ENCODE measurements around the gene MYO1E.

Gene MYO1E

GRCh38 chr15:59334076-59334415 lies 38.6 kb downstream of the MYO1E start:
- no peak for TF ChIP-seq CTCF (IDR thresholded peaks at IDR 0.05)
- no peaks in the 10 kb centered on the region for H3K79me2 ChIP-seq
- no peaks in the 10 kb centered on the region for H3K36me3 ChIP-seq (ENCODE audit: control insufficient read depth, insufficient read depth, low read length)

GRCh38 chr15:59333401-59334075 lies 39.1 kb downstream of the MYO1E start:
- Histone ChIP-seq H2AFZ (no peak overlapping the region), H3K4me1 (no peaks in the 10 kb centered on the region), H3K27me3 (ENCODE audit: control insufficient read depth, insufficient read depth, low read length) (no peaks in the 10 kb centered on the region), H3K4me2 (ENCODE audit: low read length) (no peak overlapping the region), H3K79me2 (no peaks in the 10 kb centered on the region), H3K27ac (no peak overlapping the region), H3K9ac (no peak overlapping the region), H3K36me3 (ENCODE audit: control insufficient read depth, insufficient read depth, low read length) (no peaks in the 10 kb centered on the region), H3K9me3 (ENCODE audit: control insufficient read depth, low read length) (no peaks in the 10 kb centered on the region), H3K4me3 (ENCODE audit: low read depth, low read length) (no peak overlapping the region)
- no peak for TF ChIP-seq CTCF (IDR thresholded peaks at IDR 0.05)

More at GRCh38 chr15:59334076-59334415, 38.6 kb downstream of the MYO1E start:
- no peaks in the 10 kb centered on the region for H3K9me3 ChIP-seq (ENCODE audit: control insufficient read depth, low read length)
- no peak overlapping the region for H3K27ac ChIP-seq
- H3K4me3 ChIP-seq (ENCODE audit: low read depth, low read length), result no peak overlapping the region
- no peak overlapping the region for H3K4me2 ChIP-seq (ENCODE audit: low read length)
- no peaks in the 10 kb centered on the region for H3K4me1 ChIP-seq
- no peak overlapping the region for H2AFZ ChIP-seq
- H3K27me3 ChIP-seq (ENCODE audit: control insufficient read depth, insufficient read depth, low read length), result no peaks in the 10 kb centered on the region
- no peak overlapping the region for H3K9ac ChIP-seq

GRCh38 chr15:59332009-59332408 lies 40.7 kb downstream of the MYO1E start:
- Histone ChIP-seq H3K9me3 (ENCODE audit: control insufficient read depth, low read length) (no peaks in the 10 kb centered on the region), H3K4me1 (no peaks in the 10 kb centered on the region), H3K27me3 (ENCODE audit: control insufficient read depth, insufficient read depth, low read length) (no peaks in the 10 kb centered on the region), H3K27ac (no peak overlapping the region), H3K9ac (no peak overlapping the region), H2AFZ (no peak overlapping the region), H3K36me3 (ENCODE audit: control insufficient read depth, insufficient read depth, low read length) (no peaks in the 10 kb centered on the region), H3K4me2 (ENCODE audit: low read length) (no peak overlapping the region), H3K4me3 (ENCODE audit: low read depth, low read length) (no peak overlapping the region), H3K79me2 (no peaks in the 10 kb centered on the region)
- TF ChIP-seq CTCF (IDR thresholded peaks at IDR 0.05), result no peak

GRCh38 chr15:59330649-59331048 lies 42.0 kb downstream of the MYO1E start:
- no peak overlapping the region for H2AFZ ChIP-seq
- no peaks in the 10 kb centered on the region for H3K36me3 ChIP-seq (ENCODE audit: control insufficient read depth, insufficient read depth, low read length)
- no peak for TF ChIP-seq CTCF (IDR thresholded peaks at IDR 0.05)
- H3K79me2 ChIP-seq, result no peaks in the 10 kb centered on the region
- no peak overlapping the region for H3K4me2 ChIP-seq (ENCODE audit: low read length)
- H3K9ac ChIP-seq, result no peak overlapping the region
- no peaks in the 10 kb centered on the region for H3K9me3 ChIP-seq (ENCODE audit: control insufficient read depth, low read length)
- H3K4me3 ChIP-seq (ENCODE audit: low read depth, low read length), result no peak overlapping the region
- H3K4me1 ChIP-seq, result no peaks in the 10 kb centered on the region
- no peak overlapping the region for H3K27ac ChIP-seq
- no peaks in the 10 kb centered on the region for H3K27me3 ChIP-seq (ENCODE audit: control insufficient read depth, insufficient read depth, low read length)

Measured in parathyroid adenoma (tissue), 2 donors.